DND-41 (cell line): ENCODE data around the gene CLDND1.
A peak's percentile ranks its signal among the peaks of the same experiment; 100 is the strongest.

Source experiments
- ATAC-seq: fragments of 200-7000 bp; cut with Tn5 transposase; 3 replicates; pipeline ENCODE4 v1.9.1; 2021; ENCODE audit warnings: low read depth; ENCODE audit not compliant: insufficient read depth
- DNase-seq: peaks from one replicate; pipeline ENCODE4 v3.0.0-alpha.2; 2020
- H2AFZ ChIP-seq: 2 replicates; pipeline ENCODE4 v1.6.0; 2012; ENCODE audit warnings: low read depth, low read length
- H3K27ac ChIP-seq: 2 replicates; pipeline ENCODE4 v1.5.1; 2012; ENCODE audit warnings: low read length, inconsistent platforms
- H3K27me3 ChIP-seq: fragments of 200-600 bp; sonication (generic); 2 replicates; pipeline ENCODE4 v1.6.0; 2012; ENCODE audit warnings: low read length, mild to moderate bottlenecking, inconsistent platforms; ENCODE audit not compliant: insufficient read depth, poor library complexity
- H3K36me3 ChIP-seq: 2 replicates; pipeline ENCODE4 v1.5.1; 2012; ENCODE audit warnings: low read length, inconsistent platforms; ENCODE audit not compliant: insufficient read depth
- H3K4me1 ChIP-seq: 2 replicates; pipeline ENCODE4 v1.5.1; 2012; ENCODE audit warnings: mild to moderate bottlenecking, low read length; ENCODE audit not compliant: insufficient read depth
- H3K4me2 ChIP-seq: 2 replicates; pipeline ENCODE4 v1.6.0; 2012; ENCODE audit warnings: mild to moderate bottlenecking, moderate library complexity, low read length, inconsistent platforms; ENCODE audit not compliant: insufficient read depth
- H3K4me3 ChIP-seq, 2 experiments: fragments of 200-600 bp in 1 of 2; shearing (Covaris generic) in 1 of 2; 2 replicates each; pipeline ENCODE4 v1.5.1; 2012 to 2016; ENCODE audit warnings: inconsistent platforms in 2 of 2, low read length in 2 of 2, mild to moderate bottlenecking in 2 of 2, low read depth in 1 of 2, moderate library complexity in 1 of 2
- H3K79me2 ChIP-seq: 2 replicates; pipeline ENCODE4 v1.6.0; 2012; ENCODE audit warnings: low read length, inconsistent platforms; ENCODE audit not compliant: insufficient read depth
- H3K9ac ChIP-seq: 2 replicates; pipeline ENCODE4 v1.6.0; 2012; ENCODE audit warnings: low read depth, mild to moderate bottlenecking, inconsistent platforms, low read length, moderate library complexity
- H3K9me3 ChIP-seq: 2 replicates; pipeline ENCODE4 v1.5.1; 2012; ENCODE audit warnings: low read length, moderate library complexity, mild to moderate bottlenecking, inconsistent platforms; ENCODE audit not compliant: insufficient read depth, severe bottlenecking
- H4K20me1 ChIP-seq: 2 replicates; pipeline ENCODE4 v1.6.0; 2012; ENCODE audit warnings: low read length; ENCODE audit not compliant: insufficient read depth
- CTCF ChIP-seq: IDR thresholded peaks from 2 replicates; pipeline ENCODE4 v1.5.1; 2012; ENCODE audit warnings: borderline replicate concordance, low read length, moderate library complexity, mild to moderate bottlenecking; ENCODE audit not compliant: poor library complexity, severe bottlenecking; ENCODE audit errors: extremely low read depth
- EZH2 ChIP-seq: IDR thresholded peaks from 3 replicates; pipeline ENCODE4 v1.6.1; 2012; ENCODE audit warnings: borderline replicate concordance, low read depth, mild to moderate bottlenecking, moderate library complexity, low read length, inconsistent platforms; ENCODE audit not compliant: severe bottlenecking

Gene CLDND1

GRCh38 chr3:98522544-98523281, at the start of gene CLDND1:
TSS of gene CLDND1 (minus strand) at chr3:98522902. CDS start at chr3:98521424, 1,478 bp downstream.
- Histone ChIP-seq H3K9ac (peak within 1 kb of the TSS; percentile 74), H3K4me3 (peak within 1 kb of the TSS; percentile 75 to 85), H3K36me3 (peaks cover 34% of the 10 kb centered on the region), H4K20me1 (0 out of 2 replicates have a peak, but pooled peaks cover 4% of the 10 kb centered on the region), H3K9me3 (no peaks in the 10 kb centered on the region), H3K27me3 (no peaks in the 10 kb centered on the region), H3K79me2 (peaks cover 43% of the 10 kb centered on the region), H3K4me1 (peaks cover 36% of the 10 kb centered on the region), H3K27ac (peak within 1 kb of the TSS; percentile 78), H2AFZ (peak within 1 kb of the TSS; percentile 98), H3K4me2 (peak within 1 kb of the TSS; percentile 82)
- ATAC-seq (peak; percentile 95), DNase-seq (peak; percentile 97)
- no peak for TF ChIP-seq CTCF
- TF ChIP-seq EZH2, result no peak

- DNase-seq (no peak), ATAC-seq (no peak)
- H3K79me2 ChIP-seq, result no peaks in the 10 kb centered on the region
- H3K27ac ChIP-seq, result no peak overlapping the region
- H3K4me3 ChIP-seq, result no peak overlapping the region
- peaks cover 3% of the 10 kb centered on the region for H3K27me3 ChIP-seq
- H3K9me3 ChIP-seq, result no peaks in the 10 kb centered on the region
- H3K4me2 ChIP-seq, result no peak overlapping the region
- H3K4me1 ChIP-seq, result peaks cover 34% of the 10 kb centered on the region
- no peaks in the 10 kb centered on the region for H3K36me3 ChIP-seq
- no peak overlapping the region for H2AFZ ChIP-seq
- H3K9ac ChIP-seq, result no peak overlapping the region
- no peaks in the 10 kb centered on the region for H4K20me1 ChIP-seq
- TF ChIP-seq CTCF, result no peak
These were observed 45.7 kb upstream of the CLDND1 start for GRCh38 chr3:98568402-98568801.

- ATAC-seq, result no peak
- no peak for TF ChIP-seq EZH2
- no peak for TF ChIP-seq CTCF
- H3K4me3 ChIP-seq, result no peak overlapping the region
These were observed 45.1 kb upstream of the CLDND1 start for GRCh38 chr3:98567666-98568270.

More at GRCh38 chr3:98567666-98568270, 45.1 kb upstream of the CLDND1 start:
- Histone ChIP-seq H3K4me1 (peaks cover 38% of the 10 kb centered on the region), H3K9ac (no peak overlapping the region), H3K27ac (no peak overlapping the region), H3K9me3 (no peaks in the 10 kb centered on the region), H3K36me3 (no peaks in the 10 kb centered on the region), H3K27me3 (peaks cover 3% of the 10 kb centered on the region), H3K4me2 (no peak overlapping the region), H4K20me1 (no peaks in the 10 kb centered on the region), H3K79me2 (no peaks in the 10 kb centered on the region), H2AFZ (no peak overlapping the region)
- DNase-seq, result no peak
